Thoracic aorta (tissue), 2 donors: ENCODE data around the gene GAGE12H. TPM values are rescaled to one million over a fixed set of nuclear protein-coding genes. Genes with fewer than 3 reads are reported as not detected.
"Not testable (repeated sequence)": the region's sequence is repeated elsewhere in the genome, so short reads cannot be mapped to it uniquely, and the experiment has no call there.

ENCODE experiments used
- ATAC-seq: fragments of 150-250 bp; one replicate; pipeline ENCODE4 v1.8.0; 2017; ENCODE audit warnings: low read depth; ENCODE audit not compliant: insufficient number of reproducible peaks, low FRiP score
- DNase-seq: peaks from one replicate; pipeline ENCODE4 v3.0.0-alpha.2; 2020; ENCODE audit warnings: low spot score
- H3K27ac ChIP-seq, 2 donors: fragments of 200-600 bp; sonication (generic); 1 replicate in 1 of 2; 2 replicates in 1 of 2; pipeline ENCODE4 v1.5.1; 2016; ENCODE audit warnings: mild to moderate bottlenecking in 2 of 2, moderate library complexity in 2 of 2
- H3K27me3 ChIP-seq: fragments of 200-600 bp; sonication (generic); replicated peaks from 2 replicates; pipeline ENCODE4 v1.6.0; 2016; ENCODE audit warnings: mild to moderate bottlenecking; ENCODE audit not compliant: insufficient read depth
- H3K36me3 ChIP-seq: fragments of 200-600 bp; sonication (generic); one replicate; pipeline ENCODE4 v1.5.1; 2016
- H3K4me1 ChIP-seq, 2 donors: fragments of 200-600 bp; sonication (generic); 1 replicate in 1 of 2; 2 replicates in 1 of 2; pipeline versions ENCODE4 v1.5.1 to v1.6.0; 2016; ENCODE audit warnings: low read depth in 2 of 2, mild to moderate bottlenecking in 1 of 2; ENCODE audit not compliant: control insufficient read depth in 1 of 2
- H3K4me3 ChIP-seq: fragments of 200-600 bp; sonication (generic); 2 replicates; pipeline ENCODE4 v1.5.1; 2016; ENCODE audit warnings: mild to moderate bottlenecking
- H3K9me3 ChIP-seq: fragments of 200-600 bp; sonication (generic); 2 replicates; pipeline ENCODE4 v1.5.1; 2016
- total RNA-seq, 2 donors: library from RNA; depleted of rRNA; stranded (reverse); fragments of >200 nt; gene quantifications; one replicate each; pipeline versions ENCODE4 v1.1.0 to v1.2.3, GENCODE V29; 2016

Gene GAGE12H
- not detected for total RNA-seq

GRCh38 chrX:49579649-49580048 lies at the start of gene GAGE12H:
GAGE12H (plus strand) TSS chrX:49579949; CDS start chrX:49581104, 1,155 bp downstream.
- DNase-seq, H3K9me3 ChIP-seq, H3K4me3 ChIP-seq, H3K27me3 ChIP-seq, H3K4me1 ChIP-seq, H3K27ac ChIP-seq, H3K36me3 ChIP-seq, ATAC-seq: not testable (repeated sequence)

GRCh38 chrX:49531877-49532276 lies 47.9 kb upstream of the GAGE12H start, which contains the start of gene GAGE12C:
GAGE12C (plus strand) TSS chrX:49532177; CDS start chrX:49533332, 1,155 bp downstream.
- not testable (repeated sequence) for ATAC-seq, H3K27me3 ChIP-seq, H3K4me3 ChIP-seq, DNase-seq, H3K9me3 ChIP-seq, H3K36me3 ChIP-seq, H3K4me1 ChIP-seq, H3K27ac ChIP-seq

GRCh38 chrX:49541433-49541832 lies 38.3 kb upstream of the GAGE12H start, which contains the start of gene GAGE12D:
GAGE12D (plus strand) TSS chrX:49541733; CDS start chrX:49542888, 1,155 bp downstream.
- not testable (repeated sequence) for H3K27me3 ChIP-seq, H3K36me3 ChIP-seq, H3K4me1 ChIP-seq, H3K4me3 ChIP-seq, H3K9me3 ChIP-seq, DNase-seq, H3K27ac ChIP-seq, ATAC-seq

GRCh38 chrX:49550989-49551388 lies 28.8 kb upstream of the GAGE12H start, which contains the start of gene GAGE12E:
GAGE12E (plus strand) TSS chrX:49551289; CDS start chrX:49552444, 1,155 bp downstream.
- not testable (repeated sequence) for H3K4me1 ChIP-seq, H3K4me3 ChIP-seq, H3K36me3 ChIP-seq, H3K27ac ChIP-seq, H3K27me3 ChIP-seq, ATAC-seq, H3K9me3 ChIP-seq, DNase-seq

- not testable (repeated sequence) for H3K27ac ChIP-seq, H3K36me3 ChIP-seq, DNase-seq, H3K9me3 ChIP-seq, H3K27me3 ChIP-seq, ATAC-seq, H3K4me3 ChIP-seq, H3K4me1 ChIP-seq
Measured at GRCh38 chrX:49560542-49560941, 19.2 kb upstream of the GAGE12H start, which contains the start of gene GAGE12F. GAGE12F (plus strand) TSS chrX:49560842; CDS start chrX:49561997, 1,155 bp downstream.

- ATAC-seq, H3K4me3 ChIP-seq, H3K9me3 ChIP-seq, H3K36me3 ChIP-seq, H3K4me1 ChIP-seq, H3K27ac ChIP-seq, DNase-seq, H3K27me3 ChIP-seq: not testable (repeated sequence)
Measured at GRCh38 chrX:49568728-49569127, 11.0 kb upstream of the GAGE12H start.

GRCh38 chrX:49569152-49569551 lies 10.6 kb upstream of the GAGE12H start:
- H3K27ac ChIP-seq, H3K36me3 ChIP-seq, H3K9me3 ChIP-seq, H3K4me3 ChIP-seq, H3K4me1 ChIP-seq, H3K27me3 ChIP-seq, DNase-seq, ATAC-seq: not testable (repeated sequence)

- not testable (repeated sequence) for ATAC-seq, DNase-seq, H3K9me3 ChIP-seq, H3K27me3 ChIP-seq, H3K4me3 ChIP-seq, H3K4me1 ChIP-seq, H3K36me3 ChIP-seq, H3K27ac ChIP-seq
Measured at GRCh38 chrX:49570100-49570499, 9.6 kb upstream of the GAGE12H start, which contains the start of gene GAGE12G. GAGE12G (plus strand) TSS chrX:49570400; CDS start chrX:49571555, 1,155 bp downstream.

GRCh38 chrX:49589196-49589595 lies 9.4 kb downstream of the GAGE12H start, which contains the start of gene GAGE2A:
GAGE2A (plus strand) TSS chrX:49589496; CDS start chrX:49590651, 1,155 bp downstream.
- H3K27ac ChIP-seq, DNase-seq, H3K4me1 ChIP-seq, H3K36me3 ChIP-seq, H3K9me3 ChIP-seq, H3K4me3 ChIP-seq, ATAC-seq, H3K27me3 ChIP-seq: not testable (repeated sequence)

GRCh38 chrX:49589769-49590478 lies 10.2 kb downstream of the GAGE12H start:
- H3K4me1 ChIP-seq, H3K36me3 ChIP-seq, H3K4me3 ChIP-seq, H3K27me3 ChIP-seq, ATAC-seq, DNase-seq, H3K9me3 ChIP-seq, H3K27ac ChIP-seq: not testable (repeated sequence)

- not testable (repeated sequence) for H3K27me3 ChIP-seq, H3K36me3 ChIP-seq, ATAC-seq, H3K9me3 ChIP-seq, DNase-seq, H3K4me1 ChIP-seq, H3K27ac ChIP-seq, H3K4me3 ChIP-seq
Measured at GRCh38 chrX:49590488-49590887, 10.7 kb downstream of the GAGE12H start.

GRCh38 chrX:49598720-49599119 lies 19.0 kb downstream of the GAGE12H start, which contains the start of gene GAGE1:
GAGE1 (plus strand) TSS chrX:49599020; CDS start chrX:49600175, 1,155 bp downstream.
- not testable (repeated sequence) for DNase-seq, H3K36me3 ChIP-seq, H3K27ac ChIP-seq, ATAC-seq, H3K4me3 ChIP-seq, H3K4me1 ChIP-seq, H3K27me3 ChIP-seq, H3K9me3 ChIP-seq
